Fibroblast of villous mesenchyme (primary cell): ENCODE measurements around the gene SLC9A6. TPM values are rescaled to one million over a fixed set of nuclear protein-coding genes. Genes with fewer than 3 reads are reported as not detected.
"Not testable (repeated sequence)": the region's sequence is repeated elsewhere in the genome, so short reads cannot be mapped to it uniquely, and the experiment has no call there.

Experiments
- DNase-seq: peaks from one replicate; pipeline ENCODE4 v3.0.0-alpha.2; 2010; ENCODE audit warnings: low read depth
- H3K4me3 ChIP-seq: 2 replicates; pipeline ENCODE4 v1.5.1; 2011; ENCODE audit warnings: low read depth, mild to moderate bottlenecking, low read length
- CTCF ChIP-seq: IDR thresholded peaks from 2 replicates; pipeline ENCODE4 v1.5.1; 2012; ENCODE audit warnings: low read depth, mild to moderate bottlenecking, low read length; ENCODE audit not compliant: insufficient read depth
- total RNA-seq: library from RNA; depleted of rRNA; stranded (reverse); fragments of >200 nt; gene quantifications from 2 replicates; pipeline ENCODE4 v1.2.3, GENCODE V29; 2012

SLC9A6 gene
- total RNA-seq, 1 donor, result 28.5 TPM

GRCh38 chrX:136064661-136065043 lies 79.4 kb downstream of the SLC9A6 start:
- DNase-seq, result peak; percentile 60
- H3K4me3 ChIP-seq, result no peak overlapping the region
- TF ChIP-seq CTCF, result no peak

GRCh38 chrX:136065044-136065671 lies 79.9 kb downstream of the SLC9A6 start:
- DNase-seq, result peak; percentile 77
- no peak overlapping the region for H3K4me3 ChIP-seq
- no peak for TF ChIP-seq CTCF

GRCh38 chrX:136067097-136067496 lies 81.9 kb downstream of the SLC9A6 start:
- no peak for TF ChIP-seq CTCF
- peak; percentile 61 for DNase-seq

GRCh38 chrX:136067966-136068365 lies 82.7 kb downstream of the SLC9A6 start:
- no peak overlapping the region for H3K4me3 ChIP-seq
- no peak for DNase-seq
- no peak for TF ChIP-seq CTCF

More at GRCh38 chrX:136067097-136067496, 81.9 kb downstream of the SLC9A6 start:
- no peak overlapping the region for H3K4me3 ChIP-seq

GRCh38 chrX:136076942-136077341 lies 91.7 kb downstream of the SLC9A6 start:
- no peak for DNase-seq
- no peak overlapping the region for H3K4me3 ChIP-seq
- no peak for TF ChIP-seq CTCF

- TF ChIP-seq CTCF, result no peak
- DNase-seq, result no peak
These were observed 95.5 kb downstream of the SLC9A6 start for GRCh38 chrX:136080766-136081165.

GRCh38 chrX:136086521-136086920 lies 101.3 kb downstream of the SLC9A6 start:
- DNase-seq, result no peak
- H3K4me3 ChIP-seq, result no peak overlapping the region
- no peak for TF ChIP-seq CTCF

More at GRCh38 chrX:136080766-136081165, 95.5 kb downstream of the SLC9A6 start:
- no peak overlapping the region for H3K4me3 ChIP-seq

- H3K4me3 ChIP-seq, result not testable (repeated sequence)
These were observed 106.7 kb downstream of the SLC9A6 start for GRCh38 chrX:136091898-136092297.

More at GRCh38 chrX:136091898-136092297, 106.7 kb downstream of the SLC9A6 start:
- not testable (repeated sequence) for DNase-seq
